Stomach (tissue), 9 donors: ENCODE data around the gene ZNF316. TPM values are rescaled to one million over a fixed set of nuclear protein-coding genes. Genes with fewer than 3 reads are reported as not detected.
"Not testable (repeated sequence)": the region's sequence is repeated elsewhere in the genome, so short reads cannot be mapped to it uniquely, and the experiment has no call there.

Source experiments
- DNase-seq, 2 donors: peaks; one replicate each; pipeline versions ENCODE4 v3.0.0 to v3.0.0-alpha.2; 2013 to 2019
- H3K27ac ChIP-seq, 5 donors: fragments of 200-600 bp in 4 of 5; sonication (generic) in 4 of 5; one replicate each; pipeline ENCODE4 v1.5.1; 2013 to 2019; ENCODE audit warnings: mild to moderate bottlenecking in 1 of 5, moderate library complexity in 1 of 5
- H3K27me3 ChIP-seq, 3 donors: fragments of 200-600 bp; sonication (generic); one replicate each; pipeline ENCODE4 v1.5.1; 2017 to 2019; ENCODE audit warnings: mixed run types in 1 of 3
- H3K36me3 ChIP-seq, 4 donors: fragments of 200-600 bp; sonication (generic); 1 replicate in 3 of 4; 2 replicates in 1 of 4; pipeline ENCODE4 v1.5.1; 2016 to 2019
- H3K4me1 ChIP-seq, 4 donors: fragments of 200-600 bp; sonication (generic); one replicate each; pipeline ENCODE4 v1.5.1; 2016 to 2019
- H3K4me3 ChIP-seq, 4 donors: fragments of 200-600 bp; sonication (generic) in 3 of 4; one replicate each; pipeline ENCODE4 v1.5.1; 2016 to 2019; ENCODE audit warnings: mild to moderate bottlenecking in 1 of 4
- H3K9me3 ChIP-seq, 4 donors: fragments of 200-600 bp; sonication (generic); one replicate each; pipeline ENCODE4 v1.5.1; 2016 to 2019
- CTCF ChIP-seq, 7 experiments: fragments of 450-650 bp in 4 of 7; fragments of 200-600 bp in 3 of 7; sonication (generic) in 3 of 7; IDR thresholded peaks; one replicate each; pipeline ENCODE4 v1.5.1; 2016 to 2019; ENCODE audit warnings: antibody characterized with exemption in 7 of 7, control low read depth in 2 of 7, mild to moderate bottlenecking in 1 of 7
- EP300 ChIP-seq: sonication (generic); formaldehyde crosslinking; IDR thresholded peaks from one replicate; pipeline ENCODE4 v1.6.1; 2017; ENCODE audit warnings: antibody characterized with exemption
- POLR2A ChIP-seq, 4 donors: fragments of 450-650 bp; IDR thresholded peaks; one replicate each; pipeline ENCODE4 v1.6.1; 2016; ENCODE audit warnings: antibody characterized with exemption in 4 of 4, control low read depth in 2 of 4, mild to moderate bottlenecking in 1 of 4, moderate library complexity in 1 of 4
- POLR2AphosphoS5 ChIP-seq, 3 donors: sonication (generic); formaldehyde crosslinking; IDR thresholded peaks; one replicate each; pipeline ENCODE4 v1.6.1; 2016; ENCODE audit warnings: antibody characterized with exemption in 3 of 3
- WGBS, 5 donors: extraction: QIAGEN DNeasy Blood & Tissue Kit in 3 of 5; methylation state at CpG; one replicate each; pipeline versions ENCODE4 v1.1.5 to v1.1.7; 2013 to 2018; 5-methylcytosine and 5-hydroxymethylcytosine counted together
- intact Hi-C: fragments of 100-400 bp; cut with DNase I; formaldehyde crosslinking; loops from one replicate; pipeline ENCODE4 v1.15.1; 2023; ENCODE audit warnings: low total_unique reads
- polyA plus RNA-seq, 3 donors: library from polyadenylated mRNA; stranded (reverse); fragments of 200-250 nt; gene quantifications; one replicate each; pipeline ENCODE4 v1.2.3, GENCODE V29; 2013
- total RNA-seq, 5 donors: library from RNA; depleted of rRNA; stranded (reverse); fragments of >200 nt; gene quantifications; one replicate each; pipeline versions ENCODE4 v1.1.0 to v1.2.3, GENCODE V29; 2014 to 2016
- donor health status: healthy with polysubstance abuse.
- donor health status: Bipolar disorder and iron deficiency.
- donor health status: healthy.

The ZNF316 gene
- total and polyA plus RNA-seq, 8 donors: 7.2 to 62.6 (median 13.7) TPM

GRCh38 chr7:6658618-6659345 is 21.7 kb downstream of the ZNF316 start:
- no peak for TF ChIP-seq EP300
- TF ChIP-seq POLR2A (IDR thresholded peaks at IDR 0.05): no peak
- no peak for TF ChIP-seq POLR2AphosphoS5 (IDR thresholded peaks at IDR 0.05)
- TF ChIP-seq CTCF (IDR thresholded peaks at IDR 0.05): no peak
- Histone ChIP-seq H3K4me3 (no peak overlapping the region), H3K27ac (no peak overlapping the region), H3K9me3 (peaks cover 0 to under 1% (median 0%) of the 10 kb centered on the region in 4 donors), H3K36me3 (peaks cover 18 to 29% (median 23%) of the 10 kb centered on the region in 4 donors), H3K4me1 (peaks cover 0 to 13% (median 3%) of the 10 kb centered on the region in 4 donors), H3K27me3 (peaks cover 0 to 12% (median 2%) of the 10 kb centered on the region in 3 donors)
- no peak for DNase-seq
- 24 to 32% (median 27%) methylated on average over 11 of the region's 11 CpGs for WGBS, 5 donors
- intact Hi-C loops: no loop called here

GRCh38 chr7:6670851-6671250 is 33.7 kb downstream of the ZNF316 start:
- 80 to 100% (median 97%) methylated on average over 1 to 22 of the region's 34 CpGs; no CpG with 5 or more reads in 2 of the 5 donors for WGBS, 5 donors
- H3K27me3 ChIP-seq, intact Hi-C loops, DNase-seq, H3K4me1 ChIP-seq, H3K4me3 ChIP-seq, H3K27ac ChIP-seq: not testable (repeated sequence)
- Histone ChIP-seq H3K36me3 (peaks cover 0 to 32% (median 7%) of the 10 kb centered on the region in 4 donors), H3K9me3 (peaks cover 38 to 95% (median 72%) of the 10 kb centered on the region in 4 donors)

- TF ChIP-seq POLR2AphosphoS5 (IDR thresholded peaks at IDR 0.05) (no peak), CTCF (IDR thresholded peaks at IDR 0.05) (no peak), EP300 (no peak), POLR2A (IDR thresholded peaks at IDR 0.05) (no peak)
- Histone ChIP-seq H3K4me3 (no peak overlapping the region), H3K27me3 (no peaks in the 10 kb centered on the region), H3K36me3 (peaks cover 0 to 16% (median 2%) of the 10 kb centered on the region in 4 donors), H3K27ac (no peak overlapping the region), H3K9me3 (peaks cover 74 to 100% (median 92%) of the 10 kb centered on the region in 4 donors), H3K4me1 (no peaks in the 10 kb centered on the region)
- WGBS, 5 donors: 86 to 95% (median 91%) methylated on average over 1 of the region's 1 CpG
- intact Hi-C loops: no loop called here
- DNase-seq: no peak
These were observed 38.8 kb downstream of the ZNF316 start for GRCh38 chr7:6675807-6676405.

GRCh38 chr7:6680146-6680545 is 43.0 kb downstream of the ZNF316 start:
- no peak overlapping the region for H3K27ac ChIP-seq
- 94 to 100% (median 96%) methylated on average over 1 of the region's 1 CpG for WGBS, 5 donors
- intact Hi-C loops: no loop called here
- H3K27me3 ChIP-seq: no peaks in the 10 kb centered on the region
- H3K4me1 ChIP-seq: no peaks in the 10 kb centered on the region
- H3K9me3 ChIP-seq: peaks cover 82 to 100% (median 96%) of the 10 kb centered on the region in 4 donors
- DNase-seq: no peak
- H3K36me3 ChIP-seq: peaks cover 0 to 15% (median 0%) of the 10 kb centered on the region in 4 donors
- no peak overlapping the region for H3K4me3 ChIP-seq
- no peak for TF ChIP-seq EP300
- TF ChIP-seq CTCF (IDR thresholded peaks at IDR 0.05): no peak
- no peak for TF ChIP-seq POLR2AphosphoS5 (IDR thresholded peaks at IDR 0.05)
